Chondrocyte (in vitro differentiated cells): ENCODE data around the gene INPP5A. TPM values are rescaled to one million over a fixed set of nuclear protein-coding genes. Genes with fewer than 3 reads are reported as not detected.
"Not testable (repeated sequence)": the region's sequence is repeated elsewhere in the genome, so short reads cannot be mapped to it uniquely, and the experiment has no call there.

Experiments
- DNase-seq: peaks from one replicate; pipeline ENCODE4 v3.0.0; 2021; ENCODE audit warnings: mixed read lengths, low spot score
- H3K27ac Mint-ChIP-seq: one replicate; pipeline ENCODE4 v1.8.0; 2021; ENCODE audit warnings: mild to moderate bottlenecking, moderate library complexity, mixed read lengths; ENCODE audit not compliant: unreplicated experiment
- H3K27me3 Mint-ChIP-seq: 2 replicates; pipeline ENCODE4 v1.8.0; 2021; ENCODE audit warnings: low read depth, mixed read lengths
- H3K36me3 Mint-ChIP-seq: 2 replicates; pipeline ENCODE4 v1.8.0; 2021; ENCODE audit warnings: low read depth, mixed read lengths
- H3K4me1 Mint-ChIP-seq: 2 replicates; pipeline ENCODE4 v1.8.0; 2021; ENCODE audit warnings: low read depth, mild to moderate bottlenecking, mixed read lengths
- H3K4me3 Mint-ChIP-seq: one replicate; pipeline ENCODE4 v1.8.0; 2021; ENCODE audit warnings: mild to moderate bottlenecking, moderate library complexity, mixed read lengths; ENCODE audit not compliant: unreplicated experiment
- H3K9me3 Mint-ChIP-seq: 2 replicates; pipeline ENCODE4 v1.8.0; 2021; ENCODE audit warnings: low read depth, mixed read lengths
- total RNA-seq: library from RNA; stranded (reverse); gene quantifications from 3 replicates; pipeline ENCODE4 v1.2.1, GENCODE V29; 2021
- TF ChIP-seq, protein P1 (sequence below): fragments of 200-600 bp; sonication (generic); IDR thresholded peaks from 2 replicates; pipeline ENCODE4 v1.5.0; 2021; ENCODE audit warnings: antibody characterized with exemption, mild to moderate bottlenecking, moderate library complexity

The INPP5A gene
- total RNA-seq, 1 donor from 2014 or later = 40.6 TPM

DNA sequence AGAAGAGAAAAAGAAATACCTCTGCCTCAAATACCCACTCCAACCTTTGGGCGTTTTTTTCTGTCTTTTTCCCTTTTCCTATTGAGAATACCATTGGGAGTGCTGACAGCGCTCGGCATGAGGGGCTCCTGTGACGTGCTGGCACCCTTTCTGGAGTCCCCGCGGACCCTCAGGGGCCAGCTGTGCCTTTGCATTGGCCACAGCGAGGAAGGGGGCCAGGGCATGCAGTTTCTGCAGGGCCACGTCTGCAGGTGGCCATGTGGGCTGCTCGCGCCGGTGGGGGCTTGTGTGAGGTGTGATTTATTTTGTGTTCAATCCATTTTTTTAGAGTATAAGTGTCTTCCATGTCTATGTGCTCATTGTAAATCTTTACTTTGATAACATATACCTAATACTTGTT, 57.4 kb downstream of the INPP5A start:
- peaks cover under 1% of the 10 kb centered on the region for H3K36me3 Mint-ChIP-seq
- TF ChIP-seq, protein P1, sequence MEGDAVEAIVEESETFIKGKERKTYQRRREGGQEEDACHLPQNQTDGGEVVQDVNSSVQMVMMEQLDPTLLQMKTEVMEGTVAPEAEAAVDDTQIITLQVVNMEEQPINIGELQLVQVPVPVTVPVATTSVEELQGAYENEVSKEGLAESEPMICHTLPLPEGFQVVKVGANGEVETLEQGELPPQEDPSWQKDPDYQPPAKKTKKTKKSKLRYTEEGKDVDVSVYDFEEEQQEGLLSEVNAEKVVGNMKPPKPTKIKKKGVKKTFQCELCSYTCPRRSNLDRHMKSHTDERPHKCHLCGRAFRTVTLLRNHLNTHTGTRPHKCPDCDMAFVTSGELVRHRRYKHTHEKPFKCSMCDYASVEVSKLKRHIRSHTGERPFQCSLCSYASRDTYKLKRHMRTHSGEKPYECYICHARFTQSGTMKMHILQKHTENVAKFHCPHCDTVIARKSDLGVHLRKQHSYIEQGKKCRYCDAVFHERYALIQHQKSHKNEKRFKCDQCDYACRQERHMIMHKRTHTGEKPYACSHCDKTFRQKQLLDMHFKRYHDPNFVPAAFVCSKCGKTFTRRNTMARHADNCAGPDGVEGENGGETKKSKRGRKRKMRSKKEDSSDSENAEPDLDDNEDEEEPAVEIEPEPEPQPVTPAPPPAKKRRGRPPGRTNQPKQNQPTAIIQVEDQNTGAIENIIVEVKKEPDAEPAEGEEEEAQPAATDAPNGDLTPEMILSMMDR = no peak
- peaks cover under 1% of the 10 kb centered on the region for H3K9me3 Mint-ChIP-seq
- no peak overlapping the region for H3K4me3 Mint-ChIP-seq
- H3K27ac Mint-ChIP-seq = peak overlapping the region; percentile 68
- no peak for DNase-seq
- H3K4me1 Mint-ChIP-seq = peaks cover 76% of the 10 kb centered on the region
- no peaks in the 10 kb centered on the region for H3K27me3 Mint-ChIP-seq

DNA sequence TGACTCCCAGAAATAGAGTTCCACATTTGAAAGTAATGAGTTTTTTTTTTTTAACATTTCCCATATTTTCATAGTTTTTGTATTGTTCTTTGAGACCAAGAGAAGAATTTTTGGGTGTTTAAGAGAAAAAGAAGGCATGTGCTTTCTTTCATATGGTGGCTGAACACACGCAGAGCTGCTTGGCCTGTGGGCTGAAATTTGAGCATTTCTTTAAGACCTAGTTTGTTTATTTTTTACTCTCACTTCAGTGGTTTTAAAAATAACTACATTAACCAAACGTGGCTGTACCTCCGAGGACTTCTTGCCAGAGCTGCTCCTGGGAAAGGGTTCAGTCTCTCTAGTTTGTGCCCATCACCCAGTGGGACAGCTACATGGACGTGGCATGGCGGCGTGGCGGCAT, 58.3 kb downstream of the INPP5A start:
- H3K4me1 Mint-ChIP-seq = peaks cover 68% of the 10 kb centered on the region
- no peaks in the 10 kb centered on the region for H3K27me3 Mint-ChIP-seq
- DNase-seq = no peak
- TF ChIP-seq, protein P1 = no peak
- peak overlapping the region; percentile 68 for H3K27ac Mint-ChIP-seq
- peaks cover 7% of the 10 kb centered on the region for H3K9me3 Mint-ChIP-seq
- H3K36me3 Mint-ChIP-seq = peaks cover 3% of the 10 kb centered on the region
- H3K4me3 Mint-ChIP-seq = no peak overlapping the region

- TF ChIP-seq, protein P1 = no peak
- no peaks in the 10 kb centered on the region for H3K27me3 Mint-ChIP-seq
- H3K4me3 Mint-ChIP-seq = no peak overlapping the region
- peaks cover 15% of the 10 kb centered on the region for H3K9me3 Mint-ChIP-seq
- no peak for DNase-seq
- H3K27ac Mint-ChIP-seq = peak overlapping the region; percentile 32
- peaks cover 65% of the 10 kb centered on the region for H3K4me1 Mint-ChIP-seq
- H3K36me3 Mint-ChIP-seq = peaks cover 4% of the 10 kb centered on the region
Observed at GRCh38 chr10:132596742-132597279, 59.2 kb downstream of the INPP5A start.

DNA sequence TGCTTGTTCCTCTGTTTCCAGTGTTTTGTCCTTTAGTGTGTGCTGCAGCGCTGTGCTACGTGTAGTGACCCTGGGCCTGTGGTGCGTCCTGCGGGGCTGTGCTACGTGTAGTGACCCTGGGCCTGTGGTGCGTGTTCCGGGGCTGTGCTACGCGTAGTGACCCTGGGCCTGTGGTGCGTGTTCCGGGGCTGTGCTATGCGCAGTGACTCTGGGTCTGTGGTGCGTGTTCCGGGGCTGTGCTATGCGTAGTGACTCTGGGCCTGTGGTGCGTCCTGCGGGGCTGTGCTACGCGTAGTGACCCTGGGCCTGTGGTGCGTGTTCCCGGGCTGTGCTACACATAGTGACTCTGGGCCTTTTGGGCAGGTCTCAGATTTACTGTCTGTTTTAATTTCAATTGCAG, 60.1 kb downstream of the INPP5A start:
- Mint-ChIP-seq H3K36me3 (peaks cover 4% of the 10 kb centered on the region), H3K27ac (no peak overlapping the region), H3K27me3 (no peaks in the 10 kb centered on the region), H3K4me1 (peaks cover 65% of the 10 kb centered on the region), H3K9me3 (peaks cover 15% of the 10 kb centered on the region), H3K4me3 (no peak overlapping the region)
- no peak for DNase-seq
- TF ChIP-seq, protein P1 = no peak

DNA sequence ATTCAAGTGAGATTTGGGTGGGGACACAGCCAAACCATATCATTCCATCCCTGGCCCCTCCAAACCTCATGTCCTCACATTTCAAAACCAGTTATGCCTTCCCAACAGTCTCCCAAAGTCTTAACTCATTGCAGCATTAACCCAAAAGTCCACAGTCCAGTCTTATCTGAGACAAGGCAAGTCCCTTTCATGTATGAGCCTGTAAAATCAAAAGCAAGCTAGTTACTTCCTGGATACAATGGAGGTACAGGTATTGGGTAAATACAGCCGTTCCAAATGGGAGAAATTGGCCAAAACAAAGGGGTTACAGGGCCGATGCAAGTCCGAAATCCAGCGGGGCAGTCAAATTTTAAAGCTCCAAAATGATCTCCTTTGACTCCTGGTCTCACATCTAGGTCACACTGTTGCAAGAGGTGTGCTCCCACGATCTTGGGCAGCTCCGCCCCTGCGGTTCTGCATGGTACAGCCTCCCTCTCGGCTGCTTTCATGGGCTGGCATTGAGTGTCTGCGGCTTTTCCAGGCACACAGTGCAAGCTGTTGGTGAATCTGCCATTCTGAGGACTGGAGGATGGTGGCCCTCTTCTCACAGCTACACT, 61.5 kb downstream of the INPP5A start:
- not testable (repeated sequence) for H3K36me3 Mint-ChIP-seq

DNA sequence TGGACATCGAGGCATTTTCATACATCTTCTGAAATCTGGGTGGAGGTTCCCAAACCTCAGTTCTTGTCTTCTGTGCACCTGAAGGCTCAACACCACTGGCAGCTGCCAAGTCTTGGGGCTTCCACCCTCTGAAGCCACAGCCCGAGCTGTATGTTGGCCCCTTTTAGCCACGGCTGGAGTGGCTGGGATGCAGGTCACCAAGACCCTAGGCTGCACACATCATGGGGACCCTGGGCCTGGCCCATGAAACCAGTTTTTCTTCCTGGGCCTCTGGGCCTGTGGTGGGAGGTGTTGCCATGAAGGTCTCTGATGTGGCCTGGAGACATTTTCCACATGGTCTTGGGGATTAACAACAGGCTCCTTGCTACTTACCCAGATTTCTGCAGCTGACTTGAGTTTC, 62.1 kb downstream of the INPP5A start:
- Mint-ChIP-seq H3K4me1 (peaks cover 51% of the 10 kb centered on the region), H3K4me3 (no peak overlapping the region), H3K9me3 (peaks cover 19% of the 10 kb centered on the region), H3K36me3 (peaks cover 4% of the 10 kb centered on the region), H3K27ac (no peak overlapping the region), H3K27me3 (no peaks in the 10 kb centered on the region)
- TF ChIP-seq, protein P1 = no peak
- DNase-seq = no peak

More for the DNA sequence above, 61.5 kb downstream of the INPP5A start:
- not testable (repeated sequence) for DNase-seq, H3K4me3 Mint-ChIP-seq, H3K27me3 Mint-ChIP-seq, H3K27ac Mint-ChIP-seq
- Mint-ChIP-seq H3K9me3 (peaks cover 15% of the 10 kb centered on the region), H3K4me1 (peaks cover 57% of the 10 kb centered on the region)
